ENCODE measurements around the gene NAP1L4. TPM values are rescaled to one million over a fixed set of nuclear protein-coding genes. Genes with fewer than 3 reads are reported as not detected.
A peak's percentile ranks its signal among the peaks of the same experiment; 100 is the strongest.

The NAP1L4 gene
- total RNA-seq, 1 experiment from 2014 or later: 274 TPM

GRCh38 chr11:2932850-2933251, 59.3 kb downstream of the NAP1L4 start:
- DNase-seq (ENCODE audit: low read depth, low spot score) (no peak), ATAC-seq (no peak)
- Histone ChIP-seq H3K36me3 (ENCODE audit: control insufficient read depth, insufficient read depth, low read length) (no peaks in the 10 kb centered on the region; the same call in 1 of the 2 replicates), H3K9me3 (ENCODE audit: control insufficient read depth, insufficient read depth, low read depth, low read length) (no peaks in the 10 kb centered on the region), H3K4me1 (ENCODE audit: control insufficient read depth, insufficient read depth, low read length) (peaks cover 40% of the 10 kb centered on the region), H3K4me3 (ENCODE audit: low read depth in 2 of 2, low read length in 2 of 2) (peak overlapping the region in 1 of 2 experiments; percentile 37; a peak in 2 of 4 replicates), H3K27me3 (ENCODE audit: control insufficient read depth, insufficient read depth, low read length) (no peaks in the 10 kb centered on the region), H3K27ac (ENCODE audit: low read length) (peak overlapping the region; percentile 41)
- intact Hi-C loops (cut with micrococcal nuclease; ENCODE audit: unreplicated experiment): loop anchor here (10.0 kb wide), 2 partner anchors 162 to 292 kb away; no protein-coding TSS in a partner anchor
- BruUV-seq (replicated peaks): no TSS peak
- TF ChIP-seq TCF7L2 (IDR thresholded peaks at IDR 0.05; ENCODE audit: low read depth, low read length): no peak
- no peak for TF ChIP-seq POLR2AphosphoS5 (IDR thresholded peaks at IDR 0.05; ENCODE audit: low read depth, low read length)
- TF ChIP-seq SIN3A (IDR thresholded peaks at IDR 0.05; ENCODE audit: borderline replicate concordance, insufficient read depth, low read depth, low read length): no peak
- no peak for TF ChIP-seq CTCF (IDR thresholded peaks at IDR 0.05)
- no peak for TF ChIP-seq REST (IDR thresholded peaks at IDR 0.05; ENCODE audit: insufficient read depth in 1 of 2, low read depth in 2 of 2, low read length in 1 of 2)
- in situ Hi-C loops (cut with HindIII; ENCODE audit: low pct_unique_long_range_greater_than_20kb, low sequenced_read_pairs): no loop called here
- CTCF ChIA-PET: interaction anchor here (2.0 kb wide), 1 partner anchor 41 kb away, joined by 6 read pairs; no protein-coding TSS in a partner anchor
- POLR2A ChIA-PET: no interaction called here

- POLR2A ChIA-PET: no interaction called here
Observed at GRCh38 chr11:2931771-2932738, 60.1 kb downstream of the NAP1L4 start.

More at GRCh38 chr11:2931771-2932738, 60.1 kb downstream of the NAP1L4 start:
- H3K36me3 ChIP-seq (ENCODE audit: control insufficient read depth, insufficient read depth, low read length): no peaks in the 10 kb centered on the region; the same call in 1 of the 2 replicates
- in situ Hi-C loops (cut with HindIII; ENCODE audit: low pct_unique_long_range_greater_than_20kb, low sequenced_read_pairs) (no loop called here), intact Hi-C loops (cut with micrococcal nuclease; ENCODE audit: unreplicated experiment) (loop anchor here (10.0 kb wide), 2 partner anchors 163 to 293 kb away; no protein-coding TSS in a partner anchor)
- TF ChIP-seq TCF7L2 (IDR thresholded peaks at IDR 0.05; ENCODE audit: low read depth, low read length) (no peak), REST (IDR thresholded peaks at IDR 0.05; ENCODE audit: insufficient read depth in 1 of 2, low read depth in 2 of 2, low read length in 1 of 2) (no peak), SIN3A (IDR thresholded peaks at IDR 0.05; ENCODE audit: borderline replicate concordance, insufficient read depth, low read depth, low read length) (no peak), POLR2AphosphoS5 (IDR thresholded peaks at IDR 0.05; ENCODE audit: low read depth, low read length) (no peak), CTCF (IDR thresholded peaks at IDR 0.05) (no peak)
- CTCF ChIA-PET: interaction anchor here (2.0 to 3.0 kb wide), 2 partner anchors 40 to 41 kb away, joined by 6 to 7 read pairs; no protein-coding TSS in a partner anchor
- BruUV-seq (replicated peaks): no TSS peak
- H3K4me3 ChIP-seq (ENCODE audit: low read depth in 2 of 2, low read length in 2 of 2): no peak overlapping the region
- H3K27ac ChIP-seq (ENCODE audit: low read length): peak overlapping the region; percentile 41; the same call in 1 of the 2 replicates
- H3K4me1 ChIP-seq (ENCODE audit: control insufficient read depth, insufficient read depth, low read length): peaks cover 48% of the 10 kb centered on the region
- no peak for ATAC-seq
- no peaks in the 10 kb centered on the region for H3K9me3 ChIP-seq (ENCODE audit: control insufficient read depth, insufficient read depth, low read depth, low read length)
- H3K27me3 ChIP-seq (ENCODE audit: control insufficient read depth, insufficient read depth, low read length): no peaks in the 10 kb centered on the region
- no peak for DNase-seq (ENCODE audit: low read depth, low spot score)

Data from Panc1 (cell line).